Activated CD8-positive, alpha-beta T cell treated with anti-CD3 and anti-CD28 coated beads for 36 hours (primary cell): ENCODE results near the gene RAC2. TPM values are rescaled to one million over a fixed set of nuclear protein-coding genes. Genes with fewer than 3 reads are reported as not detected.

Experiments used
- ATAC-seq: fragments of 200-7000 bp; cut with Tn5 transposase; one replicate; pipeline ENCODE4 v1.10.0; 2021; ENCODE audit warnings: mild to moderate bottlenecking, moderate library complexity
- CTCF ChIA-PET: fragments of 350-600 bp; sonication (Branson Sonifier 250); formaldehyde crosslinking; loops from one replicate; lab custom pipeline; 2021; ENCODE audit warnings: antibody characterized with exemption; lab: Charles Lee
- POLR2A ChIA-PET: fragments of 350-600 bp; sonication (Branson Sonifier 250); formaldehyde crosslinking; loops from one replicate; lab custom pipeline; 2021; ENCODE audit warnings: antibody characterized with exemption; lab: Charles Lee
- DNase-seq: peaks from one replicate; pipeline ENCODE4 v3.0.0-alpha.2; 2020
- H3K27ac Mint-ChIP-seq: one replicate; pipeline ENCODE4 v1.8.0; 2021; ENCODE audit warnings: mild to moderate bottlenecking, mixed read lengths
- H3K27me3 Mint-ChIP-seq: one replicate; pipeline ENCODE4 v1.8.0; 2021; ENCODE audit warnings: mixed read lengths
- H3K36me3 Mint-ChIP-seq: one replicate; pipeline ENCODE4 v1.8.0; 2021; ENCODE audit warnings: low read depth, mixed read lengths
- H3K4me1 Mint-ChIP-seq: one replicate; pipeline ENCODE4 v1.8.0; 2021; ENCODE audit warnings: low read depth, mixed read lengths
- H3K4me3 Mint-ChIP-seq: one replicate; pipeline ENCODE4 v1.8.0; 2021; ENCODE audit warnings: mild to moderate bottlenecking, moderate library complexity, mixed read lengths
- H3K9me3 Mint-ChIP-seq: one replicate; pipeline ENCODE4 v1.8.0; 2021; ENCODE audit warnings: mixed read lengths
- intact Hi-C: fragments of 100-400 bp; cut with micrococcal nuclease; formaldehyde crosslinking; loops from one replicate; pipeline ENCODE4 v1.10.0; 2022
- total RNA-seq, 2 experiments: library from RNA; stranded (reverse); gene quantifications; one replicate each; pipeline ENCODE4 v1.2.3, GENCODE V29; 2021
- TF ChIP-seq, protein P1 (sequence below): fragments of 200-600 bp; IDR thresholded peaks from one replicate; pipeline ENCODE4 v1.8.0; 2022; ENCODE audit warnings: antibody characterized with exemption, mild to moderate bottlenecking

The RAC2 gene
- total RNA-seq, 2 experiments from 2014 or later = 699 to 717 TPM

DNA sequence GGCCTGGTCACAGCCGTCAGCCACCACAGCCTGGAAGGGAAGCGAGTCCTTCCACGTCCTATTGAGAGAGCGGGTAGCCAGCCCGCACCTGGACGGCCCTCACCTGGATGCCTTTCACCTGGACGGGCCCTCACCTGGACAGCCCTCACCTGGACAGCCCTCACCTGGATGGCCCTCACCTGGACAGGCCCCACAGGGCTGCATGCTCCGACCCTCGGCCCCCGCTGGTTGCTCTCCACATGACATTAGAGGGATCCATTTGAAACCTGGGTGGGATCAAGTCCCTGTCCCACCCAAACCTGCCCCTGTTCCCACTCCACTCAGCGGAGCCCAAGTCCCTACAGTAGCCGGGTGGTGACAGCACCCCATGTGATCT is 59.7 kb downstream of the RAC2 start:
- no peak for ATAC-seq
- ChIA-PET CTCF (interaction anchor here (1.1 to 2.7 kb wide), 3 partner anchors 18 to 140 kb away, joined by 3 to 16 read pairs (median 4); no protein-coding TSS in a partner anchor), POLR2A (interaction anchor here (0.6 to 1.1 kb wide), 2 partner anchors 13 to 62 kb away, joined by 3 read pairs; no protein-coding TSS in a partner anchor)
- no peak overlapping the region for H3K27ac Mint-ChIP-seq
- H3K9me3 Mint-ChIP-seq = no peaks in the 10 kb centered on the region
- TF ChIP-seq, protein P1, sequence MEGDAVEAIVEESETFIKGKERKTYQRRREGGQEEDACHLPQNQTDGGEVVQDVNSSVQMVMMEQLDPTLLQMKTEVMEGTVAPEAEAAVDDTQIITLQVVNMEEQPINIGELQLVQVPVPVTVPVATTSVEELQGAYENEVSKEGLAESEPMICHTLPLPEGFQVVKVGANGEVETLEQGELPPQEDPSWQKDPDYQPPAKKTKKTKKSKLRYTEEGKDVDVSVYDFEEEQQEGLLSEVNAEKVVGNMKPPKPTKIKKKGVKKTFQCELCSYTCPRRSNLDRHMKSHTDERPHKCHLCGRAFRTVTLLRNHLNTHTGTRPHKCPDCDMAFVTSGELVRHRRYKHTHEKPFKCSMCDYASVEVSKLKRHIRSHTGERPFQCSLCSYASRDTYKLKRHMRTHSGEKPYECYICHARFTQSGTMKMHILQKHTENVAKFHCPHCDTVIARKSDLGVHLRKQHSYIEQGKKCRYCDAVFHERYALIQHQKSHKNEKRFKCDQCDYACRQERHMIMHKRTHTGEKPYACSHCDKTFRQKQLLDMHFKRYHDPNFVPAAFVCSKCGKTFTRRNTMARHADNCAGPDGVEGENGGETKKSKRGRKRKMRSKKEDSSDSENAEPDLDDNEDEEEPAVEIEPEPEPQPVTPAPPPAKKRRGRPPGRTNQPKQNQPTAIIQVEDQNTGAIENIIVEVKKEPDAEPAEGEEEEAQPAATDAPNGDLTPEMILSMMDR = no peak
- H3K36me3 Mint-ChIP-seq = peaks cover 2% of the 10 kb centered on the region
- H3K27me3 Mint-ChIP-seq = no peaks in the 10 kb centered on the region
- peaks cover 57% of the 10 kb centered on the region for H3K4me1 Mint-ChIP-seq
- intact Hi-C loops = no loop called here
- peak; percentile 1 for DNase-seq
- no peak overlapping the region for H3K4me3 Mint-ChIP-seq

DNA sequence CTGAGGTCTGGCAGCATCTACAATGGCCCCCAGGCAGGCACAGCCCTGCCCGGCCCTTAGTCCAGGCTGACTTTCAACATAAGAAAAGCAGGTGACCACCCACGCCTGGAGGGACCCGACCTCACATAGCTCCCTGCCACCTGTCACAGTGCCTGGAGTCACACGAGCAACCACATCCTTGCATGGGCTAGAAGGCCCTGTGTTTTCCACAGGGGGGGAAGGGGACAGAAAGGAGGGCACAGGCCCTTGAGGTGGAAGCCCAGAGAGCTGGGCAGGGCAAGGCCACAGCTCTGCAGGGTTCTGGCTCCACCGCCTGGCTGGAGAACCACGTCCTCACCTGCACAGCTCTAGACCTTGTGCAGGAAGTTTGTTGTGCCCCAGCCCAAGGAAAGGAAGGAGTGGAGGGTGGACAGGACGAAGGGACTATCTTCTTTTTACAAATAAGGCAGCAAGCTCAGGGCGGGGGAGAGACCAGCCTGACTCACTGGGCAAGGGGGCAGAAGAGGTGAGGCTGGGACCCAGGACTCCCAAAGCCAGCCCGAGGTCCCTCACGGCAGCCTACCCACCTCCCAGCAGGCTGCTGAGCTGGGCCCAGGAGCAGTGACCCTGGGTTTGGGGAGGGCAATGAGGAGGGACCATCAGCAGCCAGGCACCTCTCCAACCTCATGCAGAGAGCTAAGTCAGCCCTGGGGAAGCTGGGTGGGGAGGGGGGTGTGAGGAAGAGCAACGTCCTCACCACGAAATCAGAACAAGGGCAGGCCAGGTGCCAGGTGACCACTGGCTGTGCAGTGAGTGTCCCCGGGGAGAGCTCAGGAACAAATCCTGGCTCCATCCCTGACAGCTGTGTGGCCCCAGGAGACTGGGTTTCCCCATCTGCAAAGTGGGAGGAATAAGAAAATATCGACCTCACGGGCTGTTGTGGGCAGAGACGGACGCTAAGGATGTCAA is 60.4 kb downstream of the RAC2 start:
- Mint-ChIP-seq H3K4me3 (no peak overlapping the region), H3K4me1 (peaks cover 50% of the 10 kb centered on the region), H3K27me3 (no peaks in the 10 kb centered on the region), H3K9me3 (no peaks in the 10 kb centered on the region), H3K27ac (no peak overlapping the region), H3K36me3 (no peaks in the 10 kb centered on the region)
- ChIA-PET CTCF (interaction anchor here (0.9 to 2.7 kb wide), 6 partner anchors 18 to 139 kb away, joined by 3 to 16 read pairs (median 4); partner anchors contain the start of gene IL2RB), POLR2A (interaction anchor here (0.6 to 1.1 kb wide), 4 partner anchors 14 to 61 kb away, joined by 3 read pairs; no protein-coding TSS in a partner anchor)
- DNase-seq = peak; percentile 39
- TF ChIP-seq, protein P1 = no peak
- ATAC-seq = peak; percentile 24
- intact Hi-C loops = no loop called here

DNA sequence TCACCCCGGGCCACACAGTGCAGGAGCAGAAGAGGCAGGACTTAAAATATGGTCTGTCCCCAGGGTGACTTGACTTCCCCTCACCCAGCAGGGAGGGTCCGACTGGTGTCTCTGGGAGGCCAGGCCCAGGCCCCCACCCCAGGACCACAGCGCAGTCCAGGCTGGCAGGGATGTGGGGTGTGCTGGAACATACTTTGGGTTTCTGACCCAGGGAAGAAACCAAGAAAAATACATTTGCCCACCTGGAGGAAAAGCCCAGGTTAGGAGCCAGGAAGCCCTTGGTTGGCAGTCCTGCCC is 61.2 kb downstream of the RAC2 start:
- Mint-ChIP-seq H3K4me3 (no peak overlapping the region), H3K36me3 (no peaks in the 10 kb centered on the region), H3K4me1 (peaks cover 43% of the 10 kb centered on the region), H3K9me3 (no peaks in the 10 kb centered on the region), H3K27me3 (no peaks in the 10 kb centered on the region), H3K27ac (no peak overlapping the region)
- CTCF ChIA-PET = interaction anchor here (1.0 to 2.7 kb wide), 2 partner anchors 17 to 128 kb away, joined by 3 to 16 read pairs; no protein-coding TSS in a partner anchor
- POLR2A ChIA-PET = interaction anchor here (0.9 to 1.0 kb wide), 2 partner anchors 19 to 39 kb away, joined by 3 read pairs; no protein-coding TSS in a partner anchor
- TF ChIP-seq, protein P1 = no peak
- ATAC-seq (no peak), DNase-seq (peak; percentile 17)
- intact Hi-C loops = no loop called here

DNA sequence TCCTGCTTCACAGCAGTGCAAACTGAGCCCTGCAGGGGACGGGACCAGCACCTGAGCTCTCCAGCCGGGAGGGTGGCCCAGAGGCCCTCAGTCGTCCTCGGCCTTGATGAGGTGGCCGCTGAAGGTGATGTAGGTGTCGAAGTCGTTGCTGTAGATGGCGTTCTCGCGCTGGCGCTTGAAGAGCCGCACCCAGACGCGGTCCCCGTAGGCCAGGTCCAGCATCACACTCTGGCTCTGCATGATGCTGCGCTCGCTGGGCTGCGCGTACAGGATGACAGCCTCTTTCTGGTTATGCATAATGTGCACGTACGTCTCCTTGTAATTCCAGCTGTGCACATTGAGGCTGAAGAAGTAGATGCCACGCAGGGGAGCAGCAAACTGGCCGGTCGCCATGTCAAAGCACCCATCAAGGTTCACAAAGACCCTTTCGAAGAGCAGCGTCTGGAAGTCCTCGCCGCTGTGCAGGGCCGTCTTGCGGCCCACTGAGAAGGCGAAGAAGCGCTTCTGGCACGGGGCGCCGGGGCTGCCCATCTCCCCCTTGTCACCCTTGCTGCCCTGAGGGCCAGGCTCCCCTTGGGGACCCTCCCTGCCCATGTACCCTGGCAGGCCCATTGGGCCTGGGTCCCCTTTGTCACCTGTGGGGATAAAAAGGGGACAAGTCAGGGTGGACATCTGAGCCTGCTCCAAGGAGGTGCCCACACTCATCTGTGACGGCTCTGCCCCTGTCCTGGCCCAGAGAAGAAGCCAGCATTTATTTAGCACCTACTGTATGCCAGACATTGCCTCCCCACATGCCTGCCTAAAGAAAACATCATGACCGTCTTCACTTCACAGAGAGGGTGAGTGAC is 61.7 kb downstream of the RAC2 start:
- ATAC-seq = no peak
- TF ChIP-seq, protein P1 = no peak
- Mint-ChIP-seq H3K4me1 (peaks cover 42% of the 10 kb centered on the region), H3K27me3 (no peaks in the 10 kb centered on the region), H3K9me3 (no peaks in the 10 kb centered on the region), H3K4me3 (no peak overlapping the region), H3K36me3 (no peaks in the 10 kb centered on the region), H3K27ac (no peak overlapping the region)
- intact Hi-C loops = no loop called here
- ChIA-PET CTCF (no interaction called here), POLR2A (interaction anchor here (1.4 kb wide), 1 partner anchor 59 kb away, joined by 4 read pairs; no protein-coding TSS in a partner anchor)
- peak; percentile 6 for DNase-seq
